Measurements from ENCODE around the gene OR10A3.
A peak's percentile ranks its signal among the peaks of the same experiment; 100 is the strongest.

Gene OR10A3

DNA sequence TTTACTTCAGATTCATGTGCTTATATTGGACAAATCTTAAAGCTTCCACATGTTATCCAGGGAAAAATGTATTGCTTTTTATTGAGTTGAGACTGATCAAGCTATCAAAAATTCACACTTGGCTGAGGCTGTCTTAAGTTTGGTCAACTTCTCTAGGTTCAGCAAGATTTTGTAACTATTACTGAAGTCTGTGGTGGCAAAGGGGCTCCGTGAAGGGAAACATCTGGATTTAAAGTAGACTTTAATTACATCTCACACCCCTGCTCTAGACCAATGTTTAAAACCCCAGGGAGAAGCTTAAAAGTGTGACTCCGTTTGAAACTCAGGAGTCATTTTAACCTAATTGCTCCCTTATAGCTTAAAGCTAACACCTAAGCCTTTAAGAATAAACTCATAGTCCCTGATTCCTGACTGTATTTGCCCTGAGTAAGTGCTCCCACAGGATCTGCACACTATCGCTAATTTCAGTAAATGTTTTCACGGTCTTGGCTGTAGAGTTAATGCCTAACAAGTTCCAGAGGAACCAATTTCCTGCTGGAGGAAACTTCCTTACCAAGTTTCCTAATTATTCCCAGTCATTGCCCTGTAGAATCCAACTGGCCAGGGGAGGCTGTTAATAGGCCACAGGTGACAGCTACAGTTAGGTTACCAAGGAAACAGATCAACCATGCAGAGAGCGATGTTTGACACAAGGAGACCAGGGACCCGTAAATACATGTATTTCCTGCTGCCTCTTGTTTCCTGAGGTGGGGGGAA is 50.9 kb downstream of the OR10A3 start:
- DNase-seq: no peak

DNA sequence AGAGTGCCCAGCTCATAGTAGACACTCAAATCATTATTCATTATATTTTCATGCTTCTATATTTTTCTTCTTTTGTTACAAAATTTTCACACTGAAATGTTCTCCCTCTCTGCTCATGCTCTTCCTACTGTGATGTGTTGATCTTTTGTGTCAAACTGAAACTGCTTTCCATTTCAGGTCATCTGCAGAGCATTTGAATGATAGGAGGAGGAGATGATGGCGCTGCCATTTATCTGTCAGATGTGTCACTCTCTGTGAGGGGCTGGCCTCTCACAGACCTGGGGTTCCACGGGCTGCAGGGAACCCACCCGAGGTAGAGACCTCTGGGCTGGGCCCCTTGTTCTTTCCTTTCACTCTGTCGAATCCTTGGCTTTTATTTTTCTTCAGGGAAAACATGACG is 51.5 kb downstream of the OR10A3 start:
- peak; percentile 7 for DNase-seq

All from activated CD4-positive, alpha-beta T cell treated with anti-CD3 and anti-CD28 coated beads, Interleukin-10, Interleukin-2, amounts not matched to agents 100 ng/mL and 50 ng/mL, durations not matched to agents 16 hours and 8 hours (primary cell).